GM19043 (cell line): ENCODE results near the gene NCOA5.
"Not testable (repeated sequence)": the region's sequence is repeated elsewhere in the genome, so short reads cannot be mapped to it uniquely, and the experiment has no call there.

Experiments used
- ATAC-seq: cut with Tn5 transposase; IDR thresholded peaks from one replicate; pipeline ENCODE4 v1.9.1; 2021; ENCODE audit warnings: low read depth; ENCODE audit not compliant: unreplicated experiment

The NCOA5 gene

GRCh38 chr20:46099491-46100287, 9.9 kb upstream of the NCOA5 start:
- no peak for ATAC-seq

DNA sequence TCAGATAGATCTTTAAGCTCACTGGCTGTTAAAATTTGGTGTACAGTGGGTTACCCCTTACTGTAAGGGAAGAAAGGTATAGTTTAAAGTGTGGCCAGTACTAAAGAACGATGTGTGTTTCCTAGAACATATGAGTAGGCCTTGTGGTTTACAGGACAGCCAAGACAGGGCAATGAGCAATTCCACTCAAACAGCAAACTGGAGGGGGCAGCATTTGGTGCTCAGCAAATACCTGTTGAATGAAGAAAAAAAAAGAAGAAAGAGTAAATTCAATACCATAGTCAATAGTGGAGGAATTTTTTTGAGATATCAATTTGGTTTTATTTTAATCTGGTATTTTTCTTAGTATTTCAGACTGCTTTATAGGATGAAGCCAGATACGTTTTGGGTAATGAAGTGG, 3.8 kb upstream of the NCOA5 start:
- no peak for ATAC-seq

- ATAC-seq = not testable (repeated sequence)
Measured at GRCh38 chr20:46091622-46092535, 2.1 kb upstream of the NCOA5 start.

GRCh38 chr20:46089167-46089416, 670 bp downstream of the NCOA5 start:
- peak; percentile 18 for ATAC-seq

- no peak for ATAC-seq
Measured at GRCh38 chr20:46088409-46089166, 1.2 kb downstream of the NCOA5 start.

DNA sequence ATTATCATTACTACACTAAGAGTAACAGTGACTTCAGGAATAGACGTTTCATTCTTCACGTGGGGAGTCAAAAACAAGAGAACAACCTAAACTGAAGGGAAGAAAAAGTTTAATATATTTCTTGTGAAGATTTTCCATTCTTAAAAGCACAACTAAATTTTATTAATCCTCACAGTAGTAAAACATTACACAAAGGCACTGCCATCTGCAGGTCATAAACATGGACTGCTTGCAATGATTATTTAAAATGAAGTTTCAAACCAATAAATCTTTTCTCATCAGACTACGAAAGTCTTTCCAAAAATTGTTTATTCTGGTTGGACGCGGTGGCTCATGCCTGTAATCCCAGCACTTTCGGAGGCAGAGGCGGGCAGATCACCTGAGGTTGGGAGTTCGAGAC, 2.6 kb downstream of the NCOA5 start:
- no peak for ATAC-seq

DNA sequence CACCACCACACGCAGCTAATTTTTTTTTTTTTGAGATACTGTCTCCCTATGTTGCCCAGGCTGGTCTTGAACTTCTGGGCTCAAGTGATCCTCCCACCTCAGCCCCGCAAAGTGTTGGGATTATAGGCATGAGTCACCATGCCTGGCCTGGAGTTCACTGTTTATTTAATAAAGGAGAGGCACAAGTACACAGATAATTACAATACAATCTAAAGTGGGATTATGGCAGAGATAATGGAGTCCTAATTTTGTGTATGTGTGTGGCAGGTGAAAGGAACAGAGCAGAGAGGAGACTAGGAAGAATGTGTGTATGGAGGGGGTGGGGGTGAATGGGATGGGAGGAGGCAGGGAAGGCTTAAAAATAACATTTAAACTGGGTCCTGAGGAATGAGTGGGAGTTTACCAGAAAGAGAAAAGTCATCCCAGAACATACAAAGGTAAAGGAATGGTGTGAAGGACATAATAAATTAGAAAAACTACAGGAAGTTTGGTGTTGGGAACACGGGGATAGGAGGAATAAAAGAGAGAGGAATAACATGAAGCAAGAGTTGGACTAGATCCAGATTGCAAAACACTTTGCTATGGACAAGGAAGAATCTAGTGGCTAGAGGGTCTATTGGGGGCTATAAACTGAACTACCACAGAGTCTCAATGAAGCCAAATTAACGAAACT, 4.4 kb downstream of the NCOA5 start:
- no peak for ATAC-seq

GRCh38 chr20:46084805-46085178, 5.0 kb downstream of the NCOA5 start:
- no peak for ATAC-seq

DNA sequence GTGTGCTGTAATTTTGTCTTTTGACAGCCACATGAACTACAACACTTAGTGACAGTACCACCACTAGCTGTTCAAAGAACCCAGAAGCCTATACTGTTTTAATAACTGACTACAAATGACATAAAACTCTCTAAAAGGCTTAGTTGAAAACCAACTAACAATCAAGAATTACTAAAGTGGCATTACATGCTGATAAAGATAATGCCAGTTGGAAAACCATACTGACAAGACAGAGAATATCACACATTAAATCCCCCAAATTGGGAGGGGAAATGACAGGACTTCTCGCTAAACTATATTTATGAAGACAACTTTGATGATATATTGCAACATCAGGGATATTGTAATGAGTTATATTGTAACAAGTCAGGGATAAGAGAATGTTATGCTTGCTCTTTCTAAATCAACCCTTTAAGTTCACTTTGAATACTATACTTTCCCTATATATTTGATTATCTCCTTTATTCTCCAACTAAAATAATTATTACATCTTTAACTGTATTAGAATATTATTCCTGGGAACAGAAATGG, 6.2 kb downstream of the NCOA5 start:
- ATAC-seq = no peak

- no peak for ATAC-seq
Measured at GRCh38 chr20:46083101-46083500, 6.7 kb downstream of the NCOA5 start.

DNA sequence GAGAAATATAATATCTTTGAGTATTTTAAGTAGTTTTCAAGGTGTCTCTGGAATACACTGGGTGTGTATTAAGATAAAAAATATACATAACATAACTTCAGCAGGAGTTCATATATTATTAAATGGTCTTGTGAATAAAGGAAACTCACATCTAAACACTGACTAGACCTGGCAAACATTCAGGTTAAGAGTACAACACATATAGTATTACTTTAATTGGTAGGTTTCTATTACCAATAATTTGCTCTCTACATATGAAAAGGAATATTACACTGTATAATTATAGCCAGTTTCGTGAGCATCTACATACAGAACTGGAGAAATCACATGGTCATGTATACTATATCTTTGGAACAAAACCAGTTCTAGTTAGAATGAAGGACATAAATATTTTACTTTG, 8.7 kb downstream of the NCOA5 start:
- no peak for ATAC-seq

- ATAC-seq = no peak
Measured at GRCh38 chr20:46078954-46079353, 10.8 kb downstream of the NCOA5 start.

DNA sequence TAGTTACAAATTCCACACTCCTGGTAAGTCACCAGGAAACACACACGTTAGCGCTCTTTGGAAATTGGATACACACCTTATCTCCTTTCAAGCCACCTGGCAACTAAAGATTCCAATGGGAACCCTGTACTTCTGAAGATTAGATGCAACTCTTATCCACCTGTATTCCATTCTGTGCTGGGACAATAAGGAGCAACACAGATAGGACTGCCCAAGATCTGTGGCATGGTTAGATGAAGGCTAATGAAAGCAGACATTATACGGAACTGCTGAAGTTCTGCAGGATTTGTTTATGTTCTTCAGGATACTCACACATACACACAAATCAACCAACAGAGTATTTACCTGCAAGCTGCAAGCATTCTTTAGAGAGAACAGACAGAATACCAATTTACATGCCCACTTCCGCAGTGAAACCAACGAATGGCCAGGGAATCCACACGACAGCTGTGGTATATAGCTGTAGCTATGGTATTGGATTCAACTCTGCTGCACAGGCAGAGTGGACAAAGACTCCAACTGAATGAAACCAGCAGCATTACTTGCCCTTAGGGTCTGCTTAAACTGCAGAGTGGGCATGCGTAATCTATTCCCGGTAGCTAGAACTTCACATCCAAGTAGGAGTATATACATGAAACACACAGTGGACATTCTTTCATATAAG, 12.0 kb downstream of the NCOA5 start:
- no peak for ATAC-seq

DNA sequence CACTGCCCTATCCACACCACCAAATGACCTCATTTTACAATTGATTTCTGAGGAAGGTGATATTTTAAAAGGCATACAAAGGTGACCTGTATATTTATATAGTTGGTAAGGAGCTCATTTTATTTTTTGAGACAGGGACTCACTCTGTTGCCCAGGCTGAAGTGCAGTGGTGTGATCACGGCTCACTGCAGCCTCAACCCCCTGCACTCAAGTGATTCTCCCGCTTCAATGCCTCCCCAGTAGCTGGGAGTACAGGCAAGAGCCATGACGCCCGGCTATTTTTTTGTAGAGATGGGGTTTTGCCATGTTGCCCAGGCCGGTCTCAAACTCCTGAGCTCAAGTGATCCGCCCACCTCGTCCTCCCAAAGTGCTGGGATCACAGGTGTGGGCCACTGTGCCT, 13.0 kb downstream of the NCOA5 start:
- ATAC-seq = no peak

- ATAC-seq = no peak
Measured at GRCh38 chr20:46074006-46074405, 15.8 kb downstream of the NCOA5 start.

GRCh38 chr20:46073443-46073842, 16.3 kb downstream of the NCOA5 start:
- ATAC-seq = no peak

DNA sequence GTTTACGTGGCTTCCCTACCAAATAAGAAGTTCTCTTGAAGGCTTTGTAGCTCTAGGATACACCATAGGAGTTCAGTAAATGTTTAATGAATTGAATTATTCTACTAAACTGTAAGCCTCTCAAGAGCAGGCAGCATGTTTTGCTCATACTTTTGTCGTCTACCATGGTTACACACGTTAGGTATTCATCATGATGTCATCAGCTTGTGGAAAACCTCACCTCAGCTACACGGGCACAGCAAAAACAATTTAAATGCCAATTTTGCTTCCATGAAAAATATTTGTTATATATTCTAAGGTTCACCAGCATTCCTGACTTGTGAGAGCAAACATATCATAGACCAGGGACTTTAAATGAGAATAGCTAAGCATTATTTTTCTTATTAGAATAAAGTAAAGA, 16.7 kb downstream of the NCOA5 start:
- no peak for ATAC-seq

DNA sequence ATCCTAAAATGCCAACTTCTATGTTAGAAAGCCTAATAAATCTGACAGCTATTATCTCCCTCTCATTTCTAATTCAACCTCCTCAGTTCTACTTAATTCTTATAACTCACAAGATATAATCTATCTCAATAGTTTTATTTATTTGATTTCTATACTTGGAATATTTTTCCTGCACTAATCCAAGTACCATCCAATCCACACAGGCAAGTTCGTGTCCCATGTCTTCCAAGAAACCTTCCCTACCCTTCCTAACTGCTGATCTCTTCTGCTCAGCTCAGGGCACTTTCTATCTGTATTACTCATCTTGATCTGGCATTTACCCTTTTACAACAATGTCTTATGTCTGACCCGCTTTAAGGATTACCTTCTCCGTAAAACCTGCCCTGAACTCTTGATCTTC, 18.2 kb downstream of the NCOA5 start:
- no peak for ATAC-seq

- ATAC-seq = no peak
Measured at GRCh38 chr20:46070215-46070900, 19.4 kb downstream of the NCOA5 start.
